Neural cell (in vitro differentiated cells): Measurements from ENCODE around the gene SNRPA. TPM values are rescaled to one million over a fixed set of nuclear protein-coding genes. Genes with fewer than 3 reads are reported as not detected.

ENCODE experiments used
- H2AFZ ChIP-seq: fragments of 200-600, 300-800 bp; sonication (generic), shearing (Covaris generic); 2 replicates; pipeline ENCODE4 v1.6.0; 2014; ENCODE audit warnings: low read depth, mild to moderate bottlenecking, antibody characterized with exemption, low read length, moderate library complexity
- H3F3A ChIP-seq: fragments of 200-600 bp; shearing (Covaris generic); 2 replicates; pipeline ENCODE4 v1.6.1; 2016; ENCODE audit warnings: mild to moderate bottlenecking, moderate library complexity, mixed read lengths, antibody characterized with exemption, low read length; ENCODE audit not compliant: insufficient read depth, poor library complexity, severe bottlenecking
- H3K27ac ChIP-seq: fragments of 200-600, 300-800 bp; sonication (generic), shearing (Covaris generic); 2 replicates; pipeline ENCODE4 v1.5.1; 2014; ENCODE audit warnings: mild to moderate bottlenecking, low read length, moderate library complexity
- H3K27me3 ChIP-seq: fragments of 300-800, 200-600 bp; sonication (generic), shearing (Covaris generic); 2 replicates; pipeline ENCODE4 v1.6.0; 2014; ENCODE audit warnings: mild to moderate bottlenecking, low read depth, low read length, moderate library complexity; ENCODE audit not compliant: insufficient read depth
- H3K36me3 ChIP-seq: fragments of 300-800, 200-600 bp; sonication (generic), shearing (Covaris generic); 2 replicates; pipeline ENCODE4 v1.5.1; 2014; ENCODE audit warnings: mild to moderate bottlenecking, antibody characterized with exemption, low read length, moderate library complexity; ENCODE audit not compliant: insufficient read depth
- H3K4me2 ChIP-seq: fragments of 300-800, 200-600 bp; sonication (generic), shearing (Covaris generic); 2 replicates; pipeline ENCODE4 v1.6.0; 2014; ENCODE audit warnings: mild to moderate bottlenecking, low read length
- H3K4me3 ChIP-seq: fragments of 300-800, 200-600 bp; sonication (generic), shearing (Covaris generic); 2 replicates; pipeline ENCODE4 v1.5.1; 2014; ENCODE audit warnings: mild to moderate bottlenecking, low read length, moderate library complexity
- H3K79me2 ChIP-seq: fragments of 200-600 bp; shearing (Covaris generic); replicated peaks from 2 replicates; pipeline ENCODE4 v1.6.0; 2014; ENCODE audit warnings: mild to moderate bottlenecking, low read length, moderate library complexity; ENCODE audit not compliant: insufficient read depth
- H3K9ac ChIP-seq: fragments of 300-800, 200-600 bp; sonication (generic), shearing (Covaris generic); 2 replicates; pipeline ENCODE4 v1.6.1; 2016; ENCODE audit warnings: mild to moderate bottlenecking, low read length, mixed read lengths
- H3K9me2 ChIP-seq: fragments of 200-600 bp; shearing (Covaris generic); 2 replicates; pipeline ENCODE4 v1.6.1; 2016; ENCODE audit warnings: mild to moderate bottlenecking, low read length, mixed read lengths; ENCODE audit not compliant: insufficient read depth
- H3K9me3 ChIP-seq: fragments of 200-600, 300-800 bp; sonication (generic), shearing (Covaris generic); 2 replicates; pipeline ENCODE4 v1.6.1; 2016; ENCODE audit warnings: mild to moderate bottlenecking, mixed run types, low read length, moderate library complexity, mixed read lengths
- H4K20me1 ChIP-seq: fragments of 200-600 bp; shearing (Covaris generic); 2 replicates; pipeline ENCODE4 v1.6.1; 2016; ENCODE audit warnings: mild to moderate bottlenecking, mixed run types; ENCODE audit not compliant: insufficient read depth
- EP300 ChIP-seq: fragments of 450-650 bp; conservative IDR thresholded peaks from 2 replicates; pipeline ENCODE4 v1.6.1; 2014; ENCODE audit warnings: antibody characterized with exemption, mild to moderate bottlenecking, moderate library complexity; ENCODE audit not compliant: poor library complexity, severe bottlenecking
- EZH2 ChIP-seq: fragments of 200-600, 300-800 bp; shearing (Covaris generic), sonication (generic); IDR thresholded peaks from 2 replicates; pipeline ENCODE4 v1.6.1; 2014; ENCODE audit warnings: antibody characterized with exemption, low read length, borderline replicate concordance, mild to moderate bottlenecking; ENCODE audit not compliant: insufficient read depth, poor library complexity, severe bottlenecking
- MXI1 ChIP-seq: fragments of 450-650 bp; conservative IDR thresholded peaks from 2 replicates; pipeline ENCODE4 v1.6.1; 2014; ENCODE audit warnings: antibody characterized with exemption, mild to moderate bottlenecking; ENCODE audit not compliant: poor library complexity, severe bottlenecking
- POLR2AphosphoS5 ChIP-seq: IDR thresholded peaks from 2 replicates; pipeline ENCODE4 v1.6.1; 2012
- RAD21 ChIP-seq: fragments of 450-650 bp; conservative IDR thresholded peaks from 2 replicates; pipeline ENCODE4 v1.6.1; 2014; ENCODE audit warnings: antibody characterized with exemption, mild to moderate bottlenecking, moderate library complexity
- SMC3 ChIP-seq: fragments of 450-650 bp; conservative IDR thresholded peaks from 2 replicates; pipeline ENCODE4 v1.6.1; 2014; ENCODE audit warnings: antibody characterized with exemption, mild to moderate bottlenecking, moderate library complexity; ENCODE audit not compliant: poor library complexity
- TAF1 ChIP-seq: IDR thresholded peaks from 2 replicates; pipeline ENCODE4 v1.6.1; 2012; ENCODE audit warnings: low read depth
- polyA plus RNA-seq: library from polyadenylated mRNA; depleted of rRNA; stranded (reverse); fragments of >200 nt; gene quantifications from 2 replicates; pipeline ENCODE4 v1.2.3, GENCODE V29; 2014
- TF ChIP-seq, protein P1 (sequence below): IDR thresholded peaks from 2 replicates; pipeline ENCODE4 v1.6.1; 2012; ENCODE audit warnings: borderline replicate concordance
- TF ChIP-seq, protein P2 (sequence below): fragments of 450-650 bp; IDR thresholded peaks from 2 replicates; pipeline ENCODE4 v1.5.1; 2014; ENCODE audit warnings: antibody characterized with exemption, mild to moderate bottlenecking, moderate library complexity; ENCODE audit not compliant: poor library complexity, severe bottlenecking

The SNRPA gene
- polyA plus RNA-seq, 1 donor from 2014 or later = 29.9 TPM

DNA sequence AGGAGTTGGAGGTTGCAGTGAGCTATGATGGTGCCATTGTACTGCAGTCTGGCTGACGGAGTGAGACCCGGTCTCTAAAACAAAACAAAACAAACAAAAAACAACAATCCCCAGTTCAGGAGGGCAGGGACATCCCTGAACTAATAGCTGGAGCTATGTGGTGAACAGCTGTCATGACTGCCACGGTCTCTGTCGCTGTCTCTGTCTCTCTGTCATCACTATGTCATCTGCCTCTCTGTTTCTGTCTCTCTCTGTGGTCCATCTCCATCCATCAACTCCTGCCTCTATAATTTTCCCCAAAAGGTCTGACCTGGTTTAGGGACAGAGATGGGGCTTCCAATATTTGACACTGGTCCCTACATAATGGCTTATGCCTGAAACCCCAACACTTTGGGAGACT lies 26.7 kb upstream of the SNRPA start:
- Histone ChIP-seq H3K36me3 (no peaks in the 10 kb centered on the region), H4K20me1 (no peaks in the 10 kb centered on the region)

DNA sequence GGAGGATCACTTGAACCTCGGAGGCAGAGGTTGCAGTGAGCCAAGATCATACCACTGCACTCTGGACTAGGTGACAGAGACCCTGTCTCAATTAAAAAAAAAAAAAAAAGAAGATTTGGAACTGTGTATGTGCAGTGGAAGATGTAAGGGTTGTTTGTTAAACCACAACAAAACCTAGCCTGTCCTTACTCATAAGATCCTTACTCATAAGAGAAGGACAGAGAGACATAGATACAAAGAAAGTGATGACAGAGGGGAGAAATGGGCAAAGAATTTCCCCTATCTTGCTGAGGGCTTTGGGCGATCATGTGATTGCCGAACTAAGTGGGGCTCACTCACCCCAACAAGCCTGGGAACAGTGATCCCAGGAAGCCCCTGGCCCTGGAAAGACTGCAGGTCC lies 26.1 kb upstream of the SNRPA start:
- no peak for TF ChIP-seq SMC3
- TF ChIP-seq RAD21 = no peak
- no peak for TF ChIP-seq EP300
- no peak for TF ChIP-seq TAF1
- TF ChIP-seq, protein P1, sequence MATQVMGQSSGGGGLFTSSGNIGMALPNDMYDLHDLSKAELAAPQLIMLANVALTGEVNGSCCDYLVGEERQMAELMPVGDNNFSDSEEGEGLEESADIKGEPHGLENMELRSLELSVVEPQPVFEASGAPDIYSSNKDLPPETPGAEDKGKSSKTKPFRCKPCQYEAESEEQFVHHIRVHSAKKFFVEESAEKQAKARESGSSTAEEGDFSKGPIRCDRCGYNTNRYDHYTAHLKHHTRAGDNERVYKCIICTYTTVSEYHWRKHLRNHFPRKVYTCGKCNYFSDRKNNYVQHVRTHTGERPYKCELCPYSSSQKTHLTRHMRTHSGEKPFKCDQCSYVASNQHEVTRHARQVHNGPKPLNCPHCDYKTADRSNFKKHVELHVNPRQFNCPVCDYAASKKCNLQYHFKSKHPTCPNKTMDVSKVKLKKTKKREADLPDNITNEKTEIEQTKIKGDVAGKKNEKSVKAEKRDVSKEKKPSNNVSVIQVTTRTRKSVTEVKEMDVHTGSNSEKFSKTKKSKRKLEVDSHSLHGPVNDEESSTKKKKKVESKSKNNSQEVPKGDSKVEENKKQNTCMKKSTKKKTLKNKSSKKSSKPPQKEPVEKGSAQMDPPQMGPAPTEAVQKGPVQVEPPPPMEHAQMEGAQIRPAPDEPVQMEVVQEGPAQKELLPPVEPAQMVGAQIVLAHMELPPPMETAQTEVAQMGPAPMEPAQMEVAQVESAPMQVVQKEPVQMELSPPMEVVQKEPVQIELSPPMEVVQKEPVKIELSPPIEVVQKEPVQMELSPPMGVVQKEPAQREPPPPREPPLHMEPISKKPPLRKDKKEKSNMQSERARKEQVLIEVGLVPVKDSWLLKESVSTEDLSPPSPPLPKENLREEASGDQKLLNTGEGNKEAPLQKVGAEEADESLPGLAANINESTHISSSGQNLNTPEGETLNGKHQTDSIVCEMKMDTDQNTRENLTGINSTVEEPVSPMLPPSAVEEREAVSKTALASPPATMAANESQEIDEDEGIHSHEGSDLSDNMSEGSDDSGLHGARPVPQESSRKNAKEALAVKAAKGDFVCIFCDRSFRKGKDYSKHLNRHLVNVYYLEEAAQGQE = no peak
- TF ChIP-seq, protein P2, sequence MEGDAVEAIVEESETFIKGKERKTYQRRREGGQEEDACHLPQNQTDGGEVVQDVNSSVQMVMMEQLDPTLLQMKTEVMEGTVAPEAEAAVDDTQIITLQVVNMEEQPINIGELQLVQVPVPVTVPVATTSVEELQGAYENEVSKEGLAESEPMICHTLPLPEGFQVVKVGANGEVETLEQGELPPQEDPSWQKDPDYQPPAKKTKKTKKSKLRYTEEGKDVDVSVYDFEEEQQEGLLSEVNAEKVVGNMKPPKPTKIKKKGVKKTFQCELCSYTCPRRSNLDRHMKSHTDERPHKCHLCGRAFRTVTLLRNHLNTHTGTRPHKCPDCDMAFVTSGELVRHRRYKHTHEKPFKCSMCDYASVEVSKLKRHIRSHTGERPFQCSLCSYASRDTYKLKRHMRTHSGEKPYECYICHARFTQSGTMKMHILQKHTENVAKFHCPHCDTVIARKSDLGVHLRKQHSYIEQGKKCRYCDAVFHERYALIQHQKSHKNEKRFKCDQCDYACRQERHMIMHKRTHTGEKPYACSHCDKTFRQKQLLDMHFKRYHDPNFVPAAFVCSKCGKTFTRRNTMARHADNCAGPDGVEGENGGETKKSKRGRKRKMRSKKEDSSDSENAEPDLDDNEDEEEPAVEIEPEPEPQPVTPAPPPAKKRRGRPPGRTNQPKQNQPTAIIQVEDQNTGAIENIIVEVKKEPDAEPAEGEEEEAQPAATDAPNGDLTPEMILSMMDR = no peak
- TF ChIP-seq EZH2 = no peak
- no peak for TF ChIP-seq MXI1
- TF ChIP-seq POLR2AphosphoS5 = no peak
- Histone ChIP-seq H3K9me2 (no peaks in the 10 kb centered on the region), H3K4me2 (no peak overlapping the region), H3K4me3 (no peak overlapping the region), H3K27ac (no peak overlapping the region), H3K9ac (no peak overlapping the region), H3K36me3 (no peaks in the 10 kb centered on the region), H3K9me3 (no peaks in the 10 kb centered on the region), H4K20me1 (no peaks in the 10 kb centered on the region), H2AFZ (no peak overlapping the region), H3F3A (no peaks in the 10 kb centered on the region), H3K27me3 (no peaks in the 10 kb centered on the region), H3K79me2 (peaks cover 6% of the 10 kb centered on the region)

More for the DNA sequence above, 26.7 kb upstream of the SNRPA start:
- no peaks in the 10 kb centered on the region for H3K27me3 ChIP-seq
- no peaks in the 10 kb centered on the region for H3F3A ChIP-seq
- H3K9me3 ChIP-seq = no peaks in the 10 kb centered on the region
- TF ChIP-seq EP300 (no peak), POLR2AphosphoS5 (no peak), TAF1 (no peak), MXI1 (no peak), RAD21 (no peak), SMC3 (no peak)
- TF ChIP-seq, protein P2 = no peak
- TF ChIP-seq, protein P1 = no peak
- no peak overlapping the region for H3K4me2 ChIP-seq
- H3K79me2 ChIP-seq = peaks cover 11% of the 10 kb centered on the region
- H2AFZ ChIP-seq = no peak overlapping the region
- H3K9me2 ChIP-seq = no peaks in the 10 kb centered on the region
- no peak overlapping the region for H3K27ac ChIP-seq
- H3K9ac ChIP-seq = no peak overlapping the region
- H3K4me3 ChIP-seq = no peak overlapping the region
